Pons (tissue), 1 donor: ENCODE data around the gene FGFRL1.
A peak's percentile ranks its signal among the peaks of the same experiment; 100 is the strongest.

ENCODE experiments used
- DNase-seq: peaks from one replicate; pipeline ENCODE4 v3.0.0-alpha.2; 2016; ENCODE audit warnings: low spot score

Gene FGFRL1

DNA sequence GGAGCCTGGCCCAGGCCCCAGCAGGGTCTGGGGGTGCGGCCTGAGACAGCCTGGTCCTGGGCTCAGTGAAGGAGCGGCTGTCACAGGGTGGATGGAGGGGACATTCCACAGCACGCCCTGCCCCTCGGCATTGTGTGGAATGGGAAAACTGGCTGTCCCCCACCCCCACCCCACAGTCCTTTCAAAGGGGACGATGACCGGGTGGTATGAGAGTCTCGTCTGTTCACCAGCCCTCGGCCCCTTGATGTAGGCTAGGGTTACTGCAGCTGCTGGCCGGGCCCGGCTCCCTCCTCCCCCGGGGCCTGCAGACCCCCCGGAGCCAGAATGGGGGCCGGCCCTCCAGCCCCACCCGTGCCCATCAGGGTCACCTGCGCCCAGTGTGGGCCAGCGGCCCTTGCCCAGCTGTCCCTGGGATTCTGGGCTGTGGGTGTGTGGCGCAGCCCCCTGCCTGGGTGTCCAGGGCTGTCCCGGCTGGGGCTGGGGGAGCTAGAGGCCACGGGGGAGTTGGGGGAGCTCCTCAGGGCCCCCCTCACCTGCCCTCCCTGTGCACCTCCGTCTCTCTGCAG lies 11.7 kb downstream of the FGFRL1 start:
- no peak for DNase-seq

GRCh38 chr4:1023895-1024740 lies 12.7 kb downstream of the FGFRL1 start:
- DNase-seq = no peak

- no peak for DNase-seq
These were observed 13.6 kb downstream of the FGFRL1 start for GRCh38 chr4:1024882-1025545.

DNA sequence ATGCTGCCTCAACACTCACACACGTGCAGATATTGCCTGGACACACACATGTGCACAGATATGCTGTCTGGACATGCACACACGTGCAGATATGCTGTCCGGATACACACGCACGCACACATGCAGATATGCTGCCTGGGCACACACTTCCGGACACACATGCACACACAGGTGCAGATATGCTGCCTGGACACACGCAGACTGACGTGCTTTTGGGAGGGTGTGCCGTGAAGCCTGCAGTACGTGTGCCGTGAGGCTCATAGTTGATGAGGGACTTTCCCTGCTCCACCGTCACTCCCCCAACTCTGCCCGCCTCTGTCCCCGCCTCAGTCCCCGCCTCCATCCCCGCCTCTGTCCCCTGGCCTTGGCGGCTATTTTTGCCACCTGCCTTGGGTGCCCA lies 14.7 kb downstream of the FGFRL1 start:
- DNase-seq = no peak

GRCh38 chr4:1027219-1027914 lies 15.9 kb downstream of the FGFRL1 start:
- no peak for DNase-seq

GRCh38 chr4:1027915-1028238 lies 16.5 kb downstream of the FGFRL1 start:
- DNase-seq = no peak

DNA sequence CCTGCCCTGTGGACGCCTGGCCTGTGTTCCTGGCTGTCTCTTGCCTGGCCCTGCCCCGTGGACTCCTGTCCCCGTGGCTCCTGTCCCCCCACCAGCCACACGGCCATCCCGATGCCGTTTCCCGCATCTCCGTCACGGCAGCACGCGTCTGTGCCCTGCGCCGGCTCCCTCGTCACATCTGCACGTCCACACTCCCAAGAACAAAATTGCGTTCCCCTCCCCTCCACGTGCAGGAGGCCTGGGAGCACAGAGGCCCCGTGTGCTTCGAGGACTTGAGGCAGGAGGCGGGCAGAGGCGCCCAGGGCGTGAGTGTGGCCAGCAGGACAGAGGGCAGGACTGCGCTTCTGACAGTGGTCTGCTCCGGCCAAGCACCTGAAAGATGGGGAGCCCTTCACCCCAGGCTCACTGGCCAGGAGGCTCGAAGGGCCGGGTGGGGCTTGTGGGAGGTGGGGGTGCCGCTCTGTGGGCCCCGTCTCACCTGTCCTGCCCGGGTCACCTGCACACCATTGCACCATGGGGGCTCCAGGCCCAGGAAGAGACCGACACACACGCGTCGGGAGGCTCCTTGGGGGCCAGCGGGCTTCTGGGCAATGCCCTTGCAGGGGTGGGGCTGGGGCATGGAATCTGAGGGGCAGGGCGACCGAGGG lies 17.3 kb downstream of the FGFRL1 start:
- DNase-seq = no peak

- no peak for DNase-seq
These were observed 18.1 kb downstream of the FGFRL1 start for GRCh38 chr4:1029529-1029928.

DNA sequence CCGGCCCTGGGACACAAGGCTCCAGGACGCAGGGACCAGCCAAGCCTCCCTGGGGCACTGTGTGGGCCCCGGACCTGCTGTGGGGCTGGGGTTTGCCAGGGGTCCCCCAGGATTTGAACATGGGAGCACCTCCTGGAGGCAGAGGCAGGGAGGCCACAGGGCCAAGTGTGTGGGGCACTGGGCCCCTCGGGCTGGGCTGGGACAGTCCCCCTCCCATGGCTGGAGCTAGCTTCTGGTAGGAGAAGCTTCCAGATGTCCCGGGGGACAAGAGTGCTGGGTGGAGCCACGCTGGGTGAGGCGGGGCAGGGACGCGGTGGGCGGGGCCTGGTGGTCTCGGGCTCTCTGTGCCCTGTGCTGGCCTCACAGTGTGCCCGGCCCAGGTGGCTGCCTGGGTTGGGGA lies 18.6 kb downstream of the FGFRL1 start:
- no peak for DNase-seq

DNA sequence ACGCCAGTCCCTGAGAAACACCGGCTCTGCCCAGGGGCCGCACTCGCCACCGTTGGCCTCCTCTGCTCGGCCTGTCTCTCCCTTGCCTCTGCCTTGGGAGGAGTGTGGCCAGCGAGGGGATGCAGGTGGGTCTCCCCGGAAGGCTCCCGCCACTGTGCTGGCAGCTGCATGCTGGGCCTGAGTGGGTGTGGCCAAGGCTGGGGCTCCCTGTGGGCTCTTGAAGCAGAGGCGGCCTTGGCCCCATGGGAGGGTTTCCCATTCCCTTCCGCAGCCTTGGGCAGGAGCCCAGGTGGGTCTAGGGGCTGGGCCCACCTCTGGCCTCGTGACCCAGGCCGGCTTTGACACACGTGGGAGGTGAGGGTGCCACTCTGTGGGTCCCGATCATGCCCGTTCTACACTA lies 19.1 kb downstream of the FGFRL1 start:
- DNase-seq = no peak

DNA sequence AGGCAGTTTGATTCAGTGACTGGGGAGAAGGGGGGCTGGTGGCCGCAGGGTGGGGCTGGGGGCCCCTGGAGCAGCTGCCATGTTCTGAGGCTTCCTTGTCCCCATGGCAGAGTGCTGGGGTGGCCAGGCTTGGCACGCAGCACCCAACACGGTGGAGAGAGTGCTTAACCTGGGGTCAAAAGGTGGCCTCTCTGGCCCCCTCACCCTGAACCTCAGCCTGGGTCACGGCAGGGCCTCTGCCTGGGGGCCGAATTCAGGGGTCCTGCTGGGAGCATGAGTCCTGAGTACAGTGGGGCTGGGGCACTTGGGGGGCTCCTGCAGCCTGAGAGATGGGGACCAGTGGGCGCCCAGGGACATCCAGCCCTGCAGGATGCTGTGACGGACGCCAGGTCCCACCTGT lies 19.9 kb downstream of the FGFRL1 start:
- DNase-seq = no peak

- DNase-seq = no peak
These were observed 20.8 kb downstream of the FGFRL1 start for GRCh38 chr4:1031956-1032795.

GRCh38 chr4:1032861-1033260 lies 21.4 kb downstream of the FGFRL1 start:
- DNase-seq = no peak

- DNase-seq = no peak
These were observed 22.6 kb downstream of the FGFRL1 start for GRCh38 chr4:1033840-1034551.

DNA sequence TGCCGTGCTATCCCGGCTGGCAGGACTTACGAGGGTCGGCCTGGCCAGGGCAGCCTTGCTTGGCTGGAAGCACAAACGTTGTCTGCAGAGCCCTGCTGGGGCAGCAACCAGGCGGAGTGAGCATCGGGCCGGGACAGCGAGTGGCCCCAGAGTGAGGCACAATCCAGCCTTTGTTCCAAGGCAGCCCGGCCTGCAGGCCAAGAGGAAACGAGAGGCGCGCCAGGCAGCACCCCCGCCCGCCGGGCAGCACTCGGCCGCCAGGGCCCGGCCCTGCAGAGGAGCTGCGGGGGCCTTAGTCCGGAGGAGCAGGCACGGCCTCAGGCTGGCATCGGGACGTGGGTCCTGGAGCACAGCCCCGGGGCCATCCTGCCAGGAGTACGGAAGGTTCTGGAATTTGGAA lies 24.1 kb downstream of the FGFRL1 start:
- peak; percentile 93 for DNase-seq

DNA sequence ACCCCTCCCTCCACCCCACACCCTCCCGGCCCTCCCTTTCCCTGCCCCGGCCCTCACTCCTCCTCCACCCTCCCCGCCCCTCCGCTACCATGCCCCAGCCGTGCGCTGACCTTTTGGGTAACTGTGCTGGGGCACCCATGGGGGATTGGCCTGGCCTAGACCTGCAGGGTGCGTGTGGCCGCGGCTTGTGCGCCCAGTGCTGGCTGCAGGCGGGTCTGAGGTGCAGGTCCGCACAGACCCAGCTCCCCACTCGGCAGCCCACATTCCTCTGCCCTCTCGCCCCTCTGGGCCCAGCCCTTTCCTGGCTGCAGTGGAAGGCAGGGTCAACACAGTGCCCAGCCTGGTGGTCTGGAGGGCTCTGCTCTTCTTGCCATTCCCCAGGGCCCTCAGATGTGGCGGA lies 24.7 kb downstream of the FGFRL1 start:
- no peak for DNase-seq

DNA sequence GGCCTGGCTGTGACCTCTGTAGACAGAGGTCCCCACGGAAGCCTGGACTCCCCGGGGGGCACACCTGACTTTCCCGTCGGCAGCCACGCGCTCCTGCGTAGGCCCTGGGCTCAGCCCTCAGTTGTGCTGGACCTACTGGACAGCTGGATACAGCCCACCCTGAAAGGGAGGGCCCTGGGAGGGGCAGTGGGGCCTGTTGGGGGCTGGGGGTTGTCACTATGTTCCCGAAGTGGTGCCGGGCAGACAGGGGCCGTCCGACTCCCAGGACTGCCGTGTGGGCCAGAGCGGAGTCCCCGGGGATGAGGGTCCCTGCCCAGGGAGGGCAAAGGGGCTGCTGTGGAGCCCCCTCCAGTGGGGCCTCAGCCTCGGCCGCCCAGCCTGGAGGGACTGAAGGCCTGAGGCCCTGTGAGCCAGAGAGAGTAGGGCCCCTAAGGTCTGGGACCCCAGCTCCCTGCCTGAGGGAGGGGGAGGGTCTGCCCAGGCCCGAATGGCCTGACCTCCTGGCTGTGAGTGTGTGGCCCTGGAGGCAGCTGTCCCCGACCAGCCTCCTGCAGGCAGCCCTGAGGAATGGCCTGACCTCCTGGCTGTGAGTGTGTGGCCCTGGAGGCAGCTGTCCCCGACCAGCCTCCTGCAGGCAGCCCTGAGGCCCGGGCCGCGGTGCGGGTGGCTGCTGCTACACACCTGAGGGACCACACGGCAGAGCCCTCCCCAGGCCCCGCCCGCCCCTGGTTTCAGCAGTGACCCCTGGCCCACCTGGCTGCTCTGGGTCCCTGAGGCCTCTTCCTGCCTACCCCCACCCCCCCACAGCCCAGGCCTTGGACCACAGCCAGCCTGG lies 25.8 kb downstream of the FGFRL1 start:
- no peak for DNase-seq

DNA sequence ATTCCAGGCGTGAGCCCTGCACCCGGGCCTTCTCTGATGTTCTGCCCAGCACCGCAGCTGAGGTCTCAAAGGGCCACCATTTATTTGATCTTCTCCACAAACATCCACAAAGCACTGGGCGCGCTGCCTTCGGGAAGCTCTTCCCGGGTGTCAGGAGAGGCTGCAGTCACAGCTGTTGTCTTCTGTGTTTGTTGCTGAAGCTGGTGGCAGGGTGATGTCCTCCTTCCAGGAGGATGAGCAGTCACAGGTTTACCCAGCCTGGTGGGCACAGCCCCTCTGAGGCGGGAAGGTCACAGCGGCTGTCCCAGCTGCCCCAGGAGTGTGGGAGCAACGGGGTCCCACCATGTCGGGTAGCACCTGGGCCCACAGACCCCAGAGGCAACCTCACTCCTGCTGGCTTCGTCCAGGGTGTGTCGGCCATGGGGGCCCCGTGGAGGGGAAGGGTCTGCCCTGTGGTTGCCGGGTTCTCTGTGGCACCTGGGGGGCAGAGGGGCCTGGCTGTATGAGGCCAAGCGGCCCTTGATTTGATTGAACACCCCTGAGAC lies 27.6 kb downstream of the FGFRL1 start:
- no peak for DNase-seq

- DNase-seq = no peak
These were observed 28.3 kb downstream of the FGFRL1 start for GRCh38 chr4:1039493-1040343.
